GM12873 (cell line): ENCODE measurements around the gene SLC37A3.

Experiments used
- CTCF ChIP-seq: IDR thresholded peaks from 2 replicates; pipeline ENCODE4 v1.5.1; 2012; ENCODE audit warnings: low read depth, mild to moderate bottlenecking, moderate library complexity, low read length, control low read depth; ENCODE audit not compliant: insufficient read depth; ENCODE audit errors: missing control alignments

The SLC37A3 gene

DNA sequence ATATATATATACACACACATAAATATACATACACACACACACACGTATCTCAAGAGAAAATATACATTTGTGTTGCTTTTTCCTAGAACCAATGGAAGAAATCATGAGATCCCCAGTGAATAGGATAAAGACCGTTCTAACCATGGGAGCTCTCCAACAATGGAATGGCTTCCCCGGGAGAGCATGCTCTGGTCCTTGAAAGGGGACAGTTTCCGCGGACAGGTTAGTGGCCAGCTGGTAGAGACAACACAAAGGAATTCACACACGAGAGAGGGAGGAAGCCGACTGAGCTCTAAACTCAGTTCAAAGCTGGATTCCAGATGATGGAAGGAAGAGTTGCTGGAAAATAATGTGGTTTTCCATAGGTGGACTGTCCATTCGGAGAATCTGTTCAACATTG, 72.7 kb downstream of the SLC37A3 start:
- no peak for TF ChIP-seq CTCF

DNA sequence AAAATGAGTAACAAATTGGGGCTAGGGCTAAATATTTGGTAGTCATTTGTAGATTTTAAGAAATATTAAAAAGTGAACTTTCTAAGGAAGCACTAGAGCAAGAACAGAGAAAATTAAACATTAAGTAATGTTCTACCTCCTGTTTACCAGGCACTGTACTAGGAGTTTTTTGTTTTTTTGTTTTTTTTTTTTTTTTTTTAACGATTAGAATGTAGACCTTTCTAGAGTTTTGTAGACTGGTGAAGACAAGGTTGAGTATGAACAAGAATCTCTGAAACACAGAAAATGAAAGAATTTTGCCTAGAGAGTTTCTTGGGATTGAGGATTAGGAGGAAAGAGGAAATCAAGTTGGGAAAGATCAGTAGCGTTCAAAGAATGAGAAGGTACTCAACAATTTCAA, 73.6 kb downstream of the SLC37A3 start:
- no peak for TF ChIP-seq CTCF

DNA sequence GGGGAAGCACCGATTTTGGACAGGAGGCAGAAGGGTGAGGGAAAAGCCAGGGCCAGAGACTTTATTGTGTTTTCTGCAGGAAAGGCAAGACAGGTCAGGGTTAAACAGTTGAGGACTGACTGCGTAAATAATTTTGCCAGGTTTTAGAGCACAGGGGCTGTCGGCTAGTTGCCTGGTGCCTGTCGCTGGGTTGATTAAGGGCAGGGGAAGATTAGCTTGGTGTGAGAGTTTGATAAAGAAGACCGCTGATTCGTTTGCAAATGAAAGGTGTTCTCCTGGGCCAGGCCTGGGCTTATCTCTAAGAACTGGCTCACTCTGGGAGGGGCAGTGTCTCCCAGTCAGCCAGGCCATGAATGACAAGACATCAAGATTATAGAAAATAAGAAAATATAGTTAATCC, 75.6 kb downstream of the SLC37A3 start:
- TF ChIP-seq CTCF = no peak

- TF ChIP-seq CTCF = no peak
Measured at GRCh38 chr7:140317999-140318398, 80.3 kb downstream of the SLC37A3 start.

- TF ChIP-seq CTCF = no peak
Measured at GRCh38 chr7:140317597-140317996, 80.7 kb downstream of the SLC37A3 start.

GRCh38 chr7:140316165-140316661, 82.1 kb downstream of the SLC37A3 start:
- TF ChIP-seq CTCF = no peak

DNA sequence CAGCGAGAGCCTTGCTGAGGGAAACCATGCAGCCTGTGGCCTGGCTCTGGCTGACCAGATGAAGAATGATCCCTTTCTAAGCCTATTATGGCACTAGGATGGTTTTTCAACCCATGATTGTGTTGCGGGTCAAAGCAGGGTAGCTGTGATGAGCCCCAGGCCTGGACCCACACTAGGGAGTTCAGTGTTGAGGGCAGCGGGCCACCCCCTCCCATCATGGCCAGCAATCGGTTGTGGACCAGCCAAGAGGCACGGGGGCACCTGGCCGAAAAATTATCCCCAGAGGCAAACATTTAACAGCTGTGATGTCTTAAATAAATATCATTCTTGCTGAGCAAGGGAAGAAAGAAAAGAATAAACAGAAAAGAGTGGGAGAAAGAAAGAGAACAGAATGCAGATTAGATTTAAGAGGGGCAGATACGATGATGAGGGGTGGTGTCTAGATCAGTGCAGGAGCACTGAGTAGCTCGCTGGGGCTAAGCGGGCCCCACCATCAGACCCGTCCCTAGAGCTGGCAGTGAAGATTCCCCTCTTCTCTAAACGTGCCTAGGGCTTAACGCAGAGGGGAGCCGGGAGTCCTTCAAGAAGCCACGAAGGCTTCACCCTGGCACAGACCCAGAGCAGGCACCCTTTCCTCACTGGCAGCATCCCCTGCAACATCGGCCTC, 82.7 kb downstream of the SLC37A3 start:
- no peak for TF ChIP-seq CTCF
